Sigmoid colon (tissue), 7 donors: ENCODE measurements around the gene MYH11. TPM values are rescaled to one million over a fixed set of nuclear protein-coding genes. Genes with fewer than 3 reads are reported as not detected.
A peak's percentile ranks its signal among the peaks of the same experiment; 100 is the strongest.

ENCODE experiments used
- DNase-seq: peaks from one replicate; pipeline ENCODE4 v3.0.0-alpha.2; 2019
- H3K27ac ChIP-seq, 4 donors: fragments of 200-600 bp; sonication (generic); one replicate each; pipeline ENCODE4 v1.5.1; 2016 to 2019; ENCODE audit warnings: mild to moderate bottlenecking in 1 of 4
- H3K27me3 ChIP-seq, 3 donors: fragments of 200-600 bp; sonication (generic); one replicate each; pipeline ENCODE4 v1.5.1; 2019; ENCODE audit warnings: mild to moderate bottlenecking in 1 of 3
- H3K36me3 ChIP-seq, 4 donors: fragments of 200-600 bp; sonication (generic); one replicate each; pipeline ENCODE4 v1.5.1; 2016 to 2019
- H3K4me1 ChIP-seq, 4 donors: fragments of 200-600 bp; sonication (generic); one replicate each; pipeline ENCODE4 v1.5.1; 2017 to 2019
- H3K4me3 ChIP-seq, 4 donors: fragments of 200-600 bp; sonication (generic); one replicate each; pipeline ENCODE4 v1.5.1; 2017 to 2019; ENCODE audit warnings: mild to moderate bottlenecking in 2 of 4, moderate library complexity in 1 of 4
- H3K9me3 ChIP-seq, 4 donors: fragments of 200-600 bp in 3 of 4; sonication (generic) in 3 of 4; one replicate each; pipeline versions ENCODE4 v1.5.1 to v1.6.1; 2013 to 2019
- CTCF ChIP-seq, 4 experiments: fragments of 450-650 bp in 3 of 4; fragments of 200-600 bp in 1 of 4; IDR thresholded peaks; one replicate each; pipeline ENCODE4 v1.5.1; 2016 to 2019; ENCODE audit warnings: antibody characterized with exemption in 4 of 4, mild to moderate bottlenecking in 3 of 4, moderate library complexity in 2 of 4
- EP300 ChIP-seq, 4 donors: sonication (generic); formaldehyde crosslinking; IDR thresholded peaks; one replicate each; pipeline ENCODE4 v1.6.1; 2017; ENCODE audit warnings: antibody characterized with exemption in 4 of 4
- POLR2A ChIP-seq, 2 donors: fragments of 450-650 bp; IDR thresholded peaks; one replicate each; pipeline ENCODE4 v1.6.1; 2016; ENCODE audit warnings: antibody characterized with exemption in 2 of 2, mild to moderate bottlenecking in 2 of 2, moderate library complexity in 2 of 2
- POLR2AphosphoS5 ChIP-seq, 4 donors: sonication (generic); formaldehyde crosslinking; IDR thresholded peaks; one replicate each; pipeline ENCODE4 v1.6.1; 2017; ENCODE audit warnings: antibody characterized with exemption in 4 of 4
- WGBS, 2 donors: extraction: QIAGEN DNeasy Blood & Tissue Kit; methylation state at CpG; one replicate each; pipeline ENCODE4 v1.1.7; 2013; 5-methylcytosine and 5-hydroxymethylcytosine counted together
- intact Hi-C: fragments of 100-400 bp; cut with DNase I; formaldehyde crosslinking; loops from one replicate; pipeline ENCODE4 v1.15.1; 2023
- polyA plus RNA-seq, 3 donors: library from polyadenylated mRNA; stranded (reverse); fragments of 200-250 nt; gene quantifications; one replicate each; pipeline ENCODE4 v1.2.3, GENCODE V29; 2013
- total RNA-seq, 4 donors: library from RNA; depleted of rRNA; stranded (reverse); fragments of >200 nt; gene quantifications; one replicate each; pipeline ENCODE4 v1.1.0, GENCODE V29; 2016
- donor health status: healthy with polysubstance abuse.
- donor health status: Bipolar disorder and iron deficiency.
- donor health status: healthy.

Gene MYH11
- total and polyA plus RNA-seq, 7 donors = 5.1 to 11,818 (median 4,282) TPM

- peak in 3 of 4 donors; percentile 23 to 46 (median 38) for TF ChIP-seq POLR2AphosphoS5 (IDR thresholded peaks at IDR 0.05)
- no peak for TF ChIP-seq CTCF (IDR thresholded peaks at IDR 0.05)
- TF ChIP-seq EP300 (IDR thresholded peaks at IDR 0.05) = no peak
- WGBS, 2 donors = 89 to 90% methylated on average over 23 of the region's 23 CpGs
- intact Hi-C loops = no loop called here
- Histone ChIP-seq H3K4me3 (no peak overlapping the region), H3K27ac (peak overlapping the region; percentile 61 to 95 (median 72)), H3K27me3 (no peaks in the 10 kb centered on the region), H3K9me3 (no peaks in the 10 kb centered on the region), H3K36me3 (peaks cover 77 to 99% (median 88%) of the 10 kb centered on the region in 4 donors), H3K4me1 (peaks cover 0 to 80% (median 40%) of the 10 kb centered on the region in 4 donors)
- DNase-seq = no peak
Observed at GRCh38 chr16:15757630-15758251, 99.1 kb downstream of the MYH11 start.

- intact Hi-C loops = no loop called here
- DNase-seq = no peak
- H3K27me3 ChIP-seq = no peaks in the 10 kb centered on the region
- WGBS, 2 donors = 76 to 83% methylated on average over 10 of the region's 10 CpGs
- no peak for TF ChIP-seq POLR2AphosphoS5 (IDR thresholded peaks at IDR 0.05)
- TF ChIP-seq POLR2A (IDR thresholded peaks at IDR 0.05) = no peak
- no peak for TF ChIP-seq CTCF (IDR thresholded peaks at IDR 0.05)
- no peak for TF ChIP-seq EP300 (IDR thresholded peaks at IDR 0.05)
- H3K27ac ChIP-seq = peak overlapping the region; percentile 62 to 95 (median 72)
- H3K4me1 ChIP-seq = peaks cover 0 to 75% (median 40%) of the 10 kb centered on the region in 4 donors
- peaks cover 77 to 99% (median 90%) of the 10 kb centered on the region in 4 donors for H3K36me3 ChIP-seq
- no peaks in the 10 kb centered on the region for H3K9me3 ChIP-seq
- no peak overlapping the region for H3K4me3 ChIP-seq
Observed at GRCh38 chr16:15757077-15757386, 99.8 kb downstream of the MYH11 start.

GRCh38 chr16:15754821-15755534, 101.8 kb downstream of the MYH11 start:
- H3K27ac ChIP-seq = peak overlapping the region; percentile 62 to 95 (median 72)
- intact Hi-C loops = no loop called here
- peaks cover 76 to 99% (median 86%) of the 10 kb centered on the region in 4 donors for H3K36me3 ChIP-seq

GRCh38 chr16:15752717-15753488, 103.9 kb downstream of the MYH11 start:
- peaks cover 83 to 99% (median 88%) of the 10 kb centered on the region in 4 donors for H3K36me3 ChIP-seq
- intact Hi-C loops = no loop called here

More at GRCh38 chr16:15754821-15755534, 101.8 kb downstream of the MYH11 start:
- Histone ChIP-seq H3K4me1 (peaks cover 0 to 71% (median 38%) of the 10 kb centered on the region in 4 donors), H3K9me3 (no peaks in the 10 kb centered on the region), H3K4me3 (no peak overlapping the region), H3K27me3 (no peaks in the 10 kb centered on the region)
- no peak for DNase-seq
- 89 to 91% methylated on average over 8 of the region's 8 CpGs for WGBS, 2 donors
- TF ChIP-seq POLR2AphosphoS5 (IDR thresholded peaks at IDR 0.05) = peak; percentile 17 to 71 (median 48)
- no peak for TF ChIP-seq POLR2A (IDR thresholded peaks at IDR 0.05)
- no peak for TF ChIP-seq EP300 (IDR thresholded peaks at IDR 0.05)
- no peak for TF ChIP-seq CTCF (IDR thresholded peaks at IDR 0.05)

More at GRCh38 chr16:15752717-15753488, 103.9 kb downstream of the MYH11 start:
- TF ChIP-seq POLR2AphosphoS5 (IDR thresholded peaks at IDR 0.05) (peak in 3 of 4 donors; percentile 45 to 76 (median 68)), CTCF (IDR thresholded peaks at IDR 0.05) (no peak)
- Histone ChIP-seq H3K27me3 (no peaks in the 10 kb centered on the region), H3K27ac (peak overlapping the region; percentile 62 to 95 (median 72)), H3K9me3 (no peaks in the 10 kb centered on the region), H3K4me3 (no peak overlapping the region), H3K4me1 (peaks cover 0 to 63% (median 26%) of the 10 kb centered on the region in 4 donors)
- 81 to 88% methylated on average over 12 of the region's 12 CpGs for WGBS, 2 donors
- DNase-seq = no peak
